IMR-90 (cell line): ENCODE measurements around the gene CEMP1. TPM values are rescaled to one million over a fixed set of nuclear protein-coding genes. Genes with fewer than 3 reads are reported as not detected.

Source experiments
- ATAC-seq: fragments of 200-7000 bp; cut with Tn5 transposase; 2 replicates; pipeline ENCODE4 v1.9.1; 2020; ENCODE audit warnings: low read depth, mild to moderate bottlenecking, moderate library complexity
- BruUV-seq: library from RNA; stranded (reverse); fragments of 400-500 nt; replicated peaks from 2 replicates; lab custom pipeline; 2021; lab: Mats Ljungman, UMichigan
- CTCF ChIA-PET: fragments of 300-600 bp; formaldehyde crosslinking; extraction: SDS; loops from one replicate; lab custom pipeline; 2021; ENCODE audit warnings: antibody characterized with exemption; lab: Yijun Ruan, JAX
- POLR2A ChIA-PET: fragments of 300-600 bp; sonication (Branson Sonifier 250); formaldehyde crosslinking; loops from one replicate; lab custom pipeline; 2022; ENCODE audit warnings: antibody characterized with exemption; ENCODE audit not compliant: unreplicated experiment; lab: Charles Lee
- DNase-seq: peaks from one replicate; pipeline ENCODE4 v3.0.0; 2013
- H2AFZ ChIP-seq: replicated peaks from 2 replicates; pipeline ENCODE3; 2013; ENCODE audit warnings: low read length, mild to moderate bottlenecking; ENCODE audit not compliant: poor library complexity
- H2AK5ac ChIP-seq: 2 replicates; pipeline ENCODE4 v1.6.1; 2013; ENCODE audit warnings: low read depth, low read length, inconsistent platforms
- H2AK9ac ChIP-seq: replicated peaks from 2 replicates; pipeline ENCODE3; 2013; ENCODE audit warnings: mild to moderate bottlenecking, low read depth, low read length, moderate library complexity; ENCODE audit not compliant: poor library complexity
- H2BK120ac ChIP-seq: 2 replicates; pipeline ENCODE4 v1.6.1; 2013; ENCODE audit warnings: low read depth, low read length, inconsistent platforms
- H2BK15ac ChIP-seq: 3 replicates; pipeline ENCODE4 v1.6.1; 2013; ENCODE audit warnings: low read depth, low read length, inconsistent platforms
- H2BK20ac ChIP-seq: 2 replicates; pipeline ENCODE4 v1.6.1; 2013; ENCODE audit warnings: low read depth, mild to moderate bottlenecking, inconsistent platforms, low read length, moderate library complexity
- H2BK5ac ChIP-seq: 2 replicates; pipeline ENCODE4 v1.6.1; 2013; ENCODE audit warnings: mild to moderate bottlenecking, low read depth, low read length, inconsistent platforms; ENCODE audit not compliant: poor library complexity, severe bottlenecking
- H3K14ac ChIP-seq: replicated peaks from 2 replicates; pipeline ENCODE4 v1.6.1; 2013; ENCODE audit warnings: low read depth, low read length, inconsistent platforms
- H3K18ac ChIP-seq: 2 replicates; pipeline ENCODE4 v1.6.1; 2013; ENCODE audit warnings: low read depth, low read length, control low read depth
- H3K23ac ChIP-seq: 2 replicates; pipeline ENCODE4 v1.6.1; 2013; ENCODE audit warnings: low read depth, low read length, inconsistent platforms
- H3K27ac ChIP-seq: 2 replicates; pipeline ENCODE4 v1.5.1; 2013; ENCODE audit warnings: mild to moderate bottlenecking, control low read depth, low read length; ENCODE audit not compliant: insufficient read depth
- H3K27me3 ChIP-seq: 2 replicates; pipeline ENCODE4 v1.6.1; 2013; ENCODE audit warnings: low read length; ENCODE audit not compliant: control insufficient read depth, insufficient read depth
- H3K36me3 ChIP-seq: 2 replicates; pipeline ENCODE4 v1.6.1; 2013; ENCODE audit warnings: low read length, mixed read lengths; ENCODE audit not compliant: control insufficient read depth, insufficient read depth
- H3K4ac ChIP-seq: 2 replicates; pipeline ENCODE4 v1.6.1; 2013; ENCODE audit warnings: low read depth, low read length, inconsistent platforms
- H3K4me1 ChIP-seq: 2 replicates; pipeline ENCODE4 v1.6.1; 2013; ENCODE audit warnings: low read length, mixed read lengths; ENCODE audit not compliant: control insufficient read depth, insufficient read depth
- H3K4me2 ChIP-seq: 2 replicates; pipeline ENCODE4 v1.6.1; 2013; ENCODE audit warnings: low read depth, mild to moderate bottlenecking, control low read depth, low read length, moderate library complexity
- H3K4me3 ChIP-seq: 2 replicates; pipeline ENCODE4 v1.5.1; 2013; ENCODE audit warnings: low read depth, mild to moderate bottlenecking, control low read depth, low read length, moderate library complexity; ENCODE audit not compliant: insufficient read depth
- H3K56ac ChIP-seq: 2 replicates; pipeline ENCODE4 v1.6.1; 2013; ENCODE audit warnings: low read length, inconsistent platforms; ENCODE audit not compliant: insufficient read depth; ENCODE audit errors: extremely low read depth
- H3K79me1 ChIP-seq, 2 experiments: 2 replicates each; pipeline ENCODE4 v1.6.1; 2013; ENCODE audit warnings: low read length in 2 of 2, inconsistent platforms in 1 of 2, low read depth in 1 of 2
- H3K9ac ChIP-seq: 2 replicates; pipeline ENCODE4 v1.6.1; 2013; ENCODE audit warnings: low read depth, low read length, control low read depth
- H3K9me1 ChIP-seq: 2 replicates; pipeline ENCODE4 v1.6.1; 2013; ENCODE audit warnings: low read length, inconsistent platforms; ENCODE audit not compliant: insufficient read depth
- H3K9me3 ChIP-seq: 2 replicates; pipeline ENCODE4 v1.6.1; 2013; ENCODE audit warnings: low read length; ENCODE audit not compliant: control insufficient read depth, insufficient read depth
- H4K20me1 ChIP-seq: 2 replicates; pipeline ENCODE4 v1.6.1; 2013; ENCODE audit warnings: low read length, inconsistent platforms; ENCODE audit not compliant: insufficient read depth
- H4K5ac ChIP-seq: 2 replicates; pipeline ENCODE4 v1.6.1; 2013; ENCODE audit warnings: mild to moderate bottlenecking, low read depth, low read length, control low read depth
- H4K8ac ChIP-seq, 2 experiments: 2 replicates each; pipeline ENCODE4 v1.6.1; 2013; ENCODE audit warnings: low read depth in 2 of 2, low read length in 2 of 2, control low read depth in 1 of 2, inconsistent platforms in 1 of 2
- H4K91ac ChIP-seq: 2 replicates; pipeline ENCODE4 v1.6.1; 2013; ENCODE audit warnings: low read depth, low read length, inconsistent platforms; ENCODE audit not compliant: insufficient read depth
- BHLHE40 ChIP-seq: fragments of 150-350 bp; IDR thresholded peaks from 2 replicates; pipeline ENCODE4 v1.6.1; 2016; ENCODE audit warnings: mild to moderate bottlenecking, low read depth, low read length
- CEBPB ChIP-seq: IDR thresholded peaks from 2 replicates; pipeline ENCODE4 v1.6.1; 2012; ENCODE audit warnings: low read depth, low read length, improper control_type of control experiment
- CHD1 ChIP-seq: IDR thresholded peaks from 2 replicates; pipeline ENCODE4 v1.6.1; 2012; ENCODE audit warnings: low read depth, low read length, improper control_type of control experiment
- MAFK ChIP-seq: IDR thresholded peaks from 2 replicates; pipeline ENCODE4 v1.6.1; 2012; ENCODE audit warnings: low read depth, low read length, improper control_type of control experiment
- MAZ ChIP-seq: IDR thresholded peaks from 2 replicates; pipeline ENCODE4 v1.6.1; 2012; ENCODE audit warnings: low read depth, mild to moderate bottlenecking, low read length, improper control_type of control experiment, moderate library complexity, borderline replicate concordance
- MXI1 ChIP-seq: IDR thresholded peaks from 2 replicates; pipeline ENCODE4 v1.6.1; 2012; ENCODE audit warnings: low read depth, mild to moderate bottlenecking, low read length, moderate library complexity, borderline replicate concordance
- POLR2A ChIP-seq: IDR thresholded peaks from 2 replicates; pipeline ENCODE4 v1.6.1; 2012; ENCODE audit warnings: mild to moderate bottlenecking, low read depth, low read length
- RCOR1 ChIP-seq: IDR thresholded peaks from 2 replicates; pipeline ENCODE4 v1.6.1; 2012; ENCODE audit warnings: mild to moderate bottlenecking, low read length, improper control_type of control experiment; ENCODE audit not compliant: insufficient replicate concordance
- RFX5 ChIP-seq: IDR thresholded peaks from 2 replicates; pipeline ENCODE4 v1.8.0; 2012; ENCODE audit warnings: low read depth, mild to moderate bottlenecking, low read length, moderate library complexity
- SMC3 ChIP-seq: fragments of 150-350 bp; IDR thresholded peaks from 2 replicates; pipeline ENCODE4 v1.6.1; 2016; ENCODE audit warnings: low read depth, mild to moderate bottlenecking, antibody characterized with exemption, low read length, moderate library complexity
- USF2 ChIP-seq: fragments of 150-350 bp; IDR thresholded peaks from 2 replicates; pipeline ENCODE4 v1.6.1; 2017; ENCODE audit warnings: mild to moderate bottlenecking, antibody characterized with exemption, low read length, low read depth
- WGBS, 2 experiments: methylation state at CpG; one replicate each; pipeline versions ENCODE4 v1.1.5 to v1.1.7; 2013; ENCODE audit warnings: missing lambda C conversion rate in 2 of 2; ENCODE audit not compliant: insufficient read length in 1 of 2; ENCODE audit errors: extremely low coverage in 2 of 2; 5-methylcytosine and 5-hydroxymethylcytosine counted together
- dilution Hi-C: fragments of 300-500 bp; cut with HindIII; formaldehyde crosslinking; loops from one replicate; pipeline ENCODE4 v1.14.3; 2018; ENCODE audit warnings: low sequenced_read_pairs; ENCODE audit not compliant: unreplicated experiment
- in situ Hi-C: fragments of 300-500 bp; cut with MboI; formaldehyde crosslinking; loops from 3 replicates; pipeline ENCODE4 v1.14.3; 2019; ENCODE audit warnings: low sequenced_read_pairs, inconsistent platforms, mixed read lengths
- intact Hi-C: fragments of 100-400 bp; cut with micrococcal nuclease; formaldehyde crosslinking; loops from 2 replicates; pipeline ENCODE4 v1.10.0; 2022
- polyA plus RNA-seq, 3 experiments: library from polyadenylated mRNA; depleted of rRNA; stranded (reverse); fragments of >200 nt; gene quantifications; 2 replicates each; pipeline ENCODE4 v1.2.3, GENCODE V29; 2012; ENCODE audit warnings: low replicate concordance in 1 of 3
- total RNA-seq: library from RNA; depleted of rRNA; stranded (reverse); fragments of >200 nt; gene quantifications from 2 replicates; pipeline ENCODE4 v1.2.3, GENCODE V29; 2012
- TF ChIP-seq, protein P1 (sequence below): conservative IDR thresholded peaks from 2 replicates; pipeline ENCODE4 v1.5.1; 2012; ENCODE audit warnings: mild to moderate bottlenecking, low read depth, low read length, improper control_type of control experiment
- TF ChIP-seq, protein P2 (sequence below): fragments of 150-350 bp; IDR thresholded peaks from 2 replicates; pipeline ENCODE4 v1.6.1; 2016; ENCODE audit warnings: low read depth, mild to moderate bottlenecking, low read length, moderate library complexity, borderline replicate concordance

CEMP1 gene
- total and polyA plus RNA-seq, 2 of the 4 experiments (the other 2 are of a cell fraction): not detected

DNA sequence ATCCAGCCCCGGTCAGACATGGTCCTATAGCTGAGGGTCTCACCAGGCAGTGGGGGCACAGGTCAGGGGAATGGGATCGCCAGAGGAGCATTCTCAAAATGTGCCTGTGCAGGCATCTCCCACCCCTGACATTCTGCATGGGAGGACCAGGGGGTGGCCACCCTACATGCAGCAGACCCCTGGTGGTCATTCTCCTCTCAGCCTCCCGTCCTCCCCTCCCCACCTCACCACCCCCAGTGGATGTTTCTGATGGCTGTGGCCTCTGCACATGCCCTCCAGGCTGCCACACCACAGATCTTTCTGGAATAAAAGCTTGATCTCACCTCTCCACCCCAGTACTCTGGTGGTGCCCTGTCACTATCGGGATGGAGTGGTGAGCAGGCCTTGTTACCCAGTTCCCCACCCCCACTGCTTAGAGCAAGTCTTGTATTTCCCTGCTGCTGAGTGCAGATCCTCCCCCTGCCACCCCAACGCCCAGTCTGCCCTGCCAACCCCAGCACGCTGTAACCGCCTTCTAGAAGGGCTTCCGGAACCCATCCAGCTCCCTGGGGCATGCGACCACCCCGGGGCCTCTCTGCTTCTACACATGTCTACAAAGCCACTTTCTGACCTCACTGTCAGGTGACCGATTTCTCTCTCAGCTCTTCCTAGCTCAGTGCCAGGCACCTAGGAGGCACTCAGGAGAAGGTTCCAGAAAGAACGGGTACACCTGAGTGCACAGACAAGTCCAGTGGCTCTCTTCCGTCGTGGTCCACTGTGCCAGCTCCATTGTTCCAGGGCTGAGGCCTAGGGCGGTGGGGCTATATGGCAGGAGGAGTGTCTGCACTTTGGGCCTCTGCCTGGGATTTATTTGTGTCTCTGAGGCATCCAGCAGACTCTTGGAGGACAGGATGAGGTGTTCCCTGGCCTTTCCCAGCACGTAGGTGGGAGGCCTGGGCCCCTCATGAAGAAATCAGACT lies 47.0 kb downstream of the CEMP1 start:
- no peak overlapping the region for H3K56ac ChIP-seq
- H2BK5ac ChIP-seq: no peak overlapping the region
- no peak overlapping the region for H2BK120ac ChIP-seq
- ChIA-PET POLR2A (interaction anchor here (0.6 kb wide), 1 partner anchor 243 kb away, joined by 3 read pairs; no protein-coding TSS in a partner anchor), CTCF (no interaction called here)
- H4K5ac ChIP-seq: no peak overlapping the region
- H4K91ac ChIP-seq: peak overlapping the region; percentile 36; the same call in 1 of the 2 replicates
- no peak overlapping the region for H3K9ac ChIP-seq
- no peaks in the 10 kb centered on the region for H3K9me3 ChIP-seq
- H3K4me1 ChIP-seq: peaks cover 28% of the 10 kb centered on the region
- no peaks in the 10 kb centered on the region for H3K36me3 ChIP-seq
- H4K8ac ChIP-seq: no peak overlapping the region
- H3K27ac ChIP-seq: no peak overlapping the region
- dilution Hi-C loops: no loop called here
- ATAC-seq (no peak), DNase-seq (no peak)
- no peak overlapping the region for H2AK5ac ChIP-seq
- H2BK15ac ChIP-seq: no peak overlapping the region
- no TSS peak for BruUV-seq
- H3K27me3 ChIP-seq: no peaks in the 10 kb centered on the region
- no peak overlapping the region for H3K18ac ChIP-seq
- no peak overlapping the region for H2BK20ac ChIP-seq
- peaks cover 11% of the 10 kb centered on the region; the same call in 1 of the 2 replicates for H3K9me1 ChIP-seq
- peak overlapping the region; percentile 43; the same call in 1 of the 2 replicates for H3K23ac ChIP-seq
- in situ Hi-C loops: no loop called here
- intact Hi-C loops: no loop called here
- H3K4me3 ChIP-seq: no peak overlapping the region
- no peak overlapping the region for H2AFZ ChIP-seq
- 87% methylated on average over 7 of the region's 16 CpGs; no CpG with 5 or more reads in 1 of the 2 experiments for WGBS, 2 experiments
- peak overlapping the region; percentile 25 for H2AK9ac ChIP-seq
- H4K20me1 ChIP-seq: peaks cover 14% of the 10 kb centered on the region
- peaks cover 37 to 67% of the 10 kb centered on the region in 2 experiments for H3K79me1 ChIP-seq
- H3K4me2 ChIP-seq: no peak overlapping the region
- no peak overlapping the region for H3K14ac ChIP-seq
- 0 out of 2 replicates have a peak overlapping the region, but pooled peaks have one; percentile 20 for H3K4ac ChIP-seq
- TF ChIP-seq, protein P1, sequence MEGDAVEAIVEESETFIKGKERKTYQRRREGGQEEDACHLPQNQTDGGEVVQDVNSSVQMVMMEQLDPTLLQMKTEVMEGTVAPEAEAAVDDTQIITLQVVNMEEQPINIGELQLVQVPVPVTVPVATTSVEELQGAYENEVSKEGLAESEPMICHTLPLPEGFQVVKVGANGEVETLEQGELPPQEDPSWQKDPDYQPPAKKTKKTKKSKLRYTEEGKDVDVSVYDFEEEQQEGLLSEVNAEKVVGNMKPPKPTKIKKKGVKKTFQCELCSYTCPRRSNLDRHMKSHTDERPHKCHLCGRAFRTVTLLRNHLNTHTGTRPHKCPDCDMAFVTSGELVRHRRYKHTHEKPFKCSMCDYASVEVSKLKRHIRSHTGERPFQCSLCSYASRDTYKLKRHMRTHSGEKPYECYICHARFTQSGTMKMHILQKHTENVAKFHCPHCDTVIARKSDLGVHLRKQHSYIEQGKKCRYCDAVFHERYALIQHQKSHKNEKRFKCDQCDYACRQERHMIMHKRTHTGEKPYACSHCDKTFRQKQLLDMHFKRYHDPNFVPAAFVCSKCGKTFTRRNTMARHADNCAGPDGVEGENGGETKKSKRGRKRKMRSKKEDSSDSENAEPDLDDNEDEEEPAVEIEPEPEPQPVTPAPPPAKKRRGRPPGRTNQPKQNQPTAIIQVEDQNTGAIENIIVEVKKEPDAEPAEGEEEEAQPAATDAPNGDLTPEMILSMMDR: no peak
- no peak for TF ChIP-seq CEBPB
- TF ChIP-seq, protein P2, sequence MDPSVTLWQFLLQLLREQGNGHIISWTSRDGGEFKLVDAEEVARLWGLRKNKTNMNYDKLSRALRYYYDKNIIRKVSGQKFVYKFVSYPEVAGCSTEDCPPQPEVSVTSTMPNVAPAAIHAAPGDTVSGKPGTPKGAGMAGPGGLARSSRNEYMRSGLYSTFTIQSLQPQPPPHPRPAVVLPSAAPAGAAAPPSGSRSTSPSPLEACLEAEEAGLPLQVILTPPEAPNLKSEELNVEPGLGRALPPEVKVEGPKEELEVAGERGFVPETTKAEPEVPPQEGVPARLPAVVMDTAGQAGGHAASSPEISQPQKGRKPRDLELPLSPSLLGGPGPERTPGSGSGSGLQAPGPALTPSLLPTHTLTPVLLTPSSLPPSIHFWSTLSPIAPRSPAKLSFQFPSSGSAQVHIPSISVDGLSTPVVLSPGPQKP: no peak
- TF ChIP-seq RCOR1: no peak
- no peak for TF ChIP-seq MAZ
- no peak for TF ChIP-seq BHLHE40
- no peak for TF ChIP-seq SMC3
- TF ChIP-seq CHD1: no peak
- TF ChIP-seq USF2: no peak
- TF ChIP-seq MXI1: no peak
- TF ChIP-seq RFX5: no peak
- no peak for TF ChIP-seq MAFK
- TF ChIP-seq POLR2A: no peak
